A549 (cell line): ENCODE data around the gene AOAH. TPM values are rescaled to one million over a fixed set of nuclear protein-coding genes. Genes with fewer than 3 reads are reported as not detected.
A peak's percentile ranks its signal among the peaks of the same experiment; 100 is the strongest.

ENCODE experiments used
- ATAC-seq, 2 experiments: fragments of 200-7000 bp in 1 of 2; fragments of >200 bp in 1 of 2; cut with Nextera tagmentation in 1 of 2; cut with Tn5 transposase in 1 of 2; 3 replicates each; pipeline versions ENCODE4 v1.8.0 to v1.9.1; 2018 to 2020; ENCODE audit warnings: mild to moderate bottlenecking in 1 of 2, moderate library complexity in 1 of 2
- CTCF ChIA-PET: fragments of 300-600 bp; sonication (Branson Sonifier 250); formaldehyde crosslinking; extraction: SDS; loops from one replicate; lab custom pipeline; 2021; ENCODE audit warnings: antibody characterized with exemption, inconsistent platforms; lab: Yijun Ruan, JAX
- POLR2A ChIA-PET: fragments of 350-600 bp; formaldehyde crosslinking; extraction: SDS; loops from one replicate; lab custom pipeline; 2021; ENCODE audit warnings: antibody characterized with exemption, inconsistent platforms; lab: Yijun Ruan, JAX
- DNase-seq, 2 experiments: peaks; one replicate each; pipeline versions ENCODE4 v3.0.0 to v3.0.0-alpha.2; 2011 to 2016; ENCODE audit warnings: low read depth in 1 of 2, low spot score in 1 of 2
- FAIRE-seq: peaks from 2 replicates; lab custom pipeline; 2011; peaks lifted over from hg19 to GRCh38; lab: Jason Lieb, UNC
- H3K27ac ChIP-seq, 2 experiments: fragments of >200 bp; sonication (Bioruptor Twin); formaldehyde crosslinking; 3 replicates each; pipeline ENCODE4 v1.5.1; 2016 to 2017
- H3K4me1 ChIP-seq: fragments of >200 bp; sonication (Bioruptor Twin); formaldehyde crosslinking; 3 replicates; pipeline ENCODE4 v1.6.1; 2016
- H3K4me2 ChIP-seq: fragments of >200 bp; sonication (Bioruptor Twin); formaldehyde crosslinking; 3 replicates; pipeline ENCODE4 v1.6.1; 2016
- H3K4me3 ChIP-seq: fragments of >200 bp; sonication (Bioruptor Twin); formaldehyde crosslinking; 3 replicates; pipeline ENCODE4 v1.5.1; 2016
- H3K9me3 ChIP-seq: fragments of >200 bp; sonication (Bioruptor Twin); formaldehyde crosslinking; 3 replicates; pipeline ENCODE4 v1.6.1; 2016
- BCL3 ChIP-seq: fragments of >200 bp; sonication (Bioruptor Twin); formaldehyde crosslinking; IDR thresholded peaks from 3 replicates; pipeline ENCODE4 v1.6.1; 2016
- CBX8 ChIP-seq: fragments of 200-600 bp; sonication (generic); IDR thresholded peaks from 2 replicates; pipeline ENCODE4 v1.6.1; 2016
- CEBPB ChIP-seq, 2 experiments: fragments of >200 bp in 1 of 2; sonication (Bioruptor Twin) in 1 of 2; formaldehyde crosslinking in 1 of 2; IDR thresholded peaks; 2 replicates each; pipeline ENCODE4 v1.6.1; 2012 to 2016
- CHD4 ChIP-seq: fragments of 200-600 bp; sonication (generic); IDR thresholded peaks from 2 replicates; pipeline ENCODE4 v1.6.1; 2016; ENCODE audit warnings: antibody characterized with exemption, mild to moderate bottlenecking, borderline replicate concordance
- CTCF ChIP-seq: fragments of >200 bp; sonication (Bioruptor Twin); formaldehyde crosslinking; IDR thresholded peaks from 3 replicates; pipeline ENCODE4 v1.5.1; 2016
- EHMT2 ChIP-seq: fragments of 200-600 bp; sonication (generic); IDR thresholded peaks from 2 replicates; pipeline ENCODE4 v1.6.1; 2016; ENCODE audit warnings: antibody characterized with exemption, low read depth, mild to moderate bottlenecking, moderate library complexity
- ESRRA ChIP-seq: fragments of 150-350 bp; IDR thresholded peaks from 2 replicates; pipeline ENCODE4 v1.6.1; 2014; ENCODE audit warnings: mild to moderate bottlenecking, low read length, borderline replicate concordance
- FOSB ChIP-seq: fragments of 250-450 bp; sonication (Bioruptor Pico); IDR thresholded peaks from 2 replicates; pipeline ENCODE4 v1.5.0; 2020; ENCODE audit warnings: mild to moderate bottlenecking, moderate library complexity
- GATA3 ChIP-seq: IDR thresholded peaks from 2 replicates; pipeline ENCODE4 v1.6.1; 2012; ENCODE audit warnings: borderline replicate concordance
- HOXB5 ChIP-seq: fragments of 250-450 bp; sonication (Bioruptor Pico); IDR thresholded peaks from 2 replicates; pipeline ENCODE4 v1.5.0; 2020; ENCODE audit warnings: mild to moderate bottlenecking, moderate library complexity
- JUN ChIP-seq, 2 experiments: fragments of >200 bp; sonication (Bioruptor Twin); formaldehyde crosslinking; IDR thresholded peaks; 2 replicates in 1 of 2; 3 replicates in 1 of 2; pipeline ENCODE4 v1.6.1; 2016 to 2017
- KDM1A ChIP-seq: fragments of 200-600 bp; sonication (generic); IDR thresholded peaks from 2 replicates; pipeline ENCODE4 v1.6.1; 2016; ENCODE audit warnings: low read depth, mild to moderate bottlenecking
- MAX ChIP-seq: IDR thresholded peaks from 2 replicates; pipeline ENCODE4 v1.6.1; 2012
- MYC ChIP-seq: IDR thresholded peaks from 2 replicates; pipeline ENCODE4 v1.6.1; 2012; ENCODE audit warnings: mild to moderate bottlenecking, inconsistent platforms, low read length, improper control_type of control experiment, borderline replicate concordance
- NPAS2 ChIP-seq: fragments of 250-450 bp; sonication (Bioruptor Pico); IDR thresholded peaks from 2 replicates; pipeline ENCODE4 v1.8.0; 2022; ENCODE audit warnings: mild to moderate bottlenecking, moderate library complexity, borderline replicate concordance
- PBX3 ChIP-seq: IDR thresholded peaks from 2 replicates; pipeline ENCODE4 v1.6.1; 2012
- PHF8 ChIP-seq: fragments of 200-600 bp; sonication (generic); IDR thresholded peaks from 2 replicates; pipeline ENCODE4 v1.6.1; 2016; ENCODE audit warnings: low read depth, mild to moderate bottlenecking, antibody characterized with exemption, moderate library complexity, borderline replicate concordance
- POLR2AphosphoS2 ChIP-seq: conservative IDR thresholded peaks from 2 replicates; pipeline ENCODE4 v1.6.1; 2012; ENCODE audit warnings: low read length, improper control_type of control experiment, inconsistent platforms
- RAD21 ChIP-seq, 2 experiments: fragments of >200 bp in 1 of 2; sonication (Bioruptor Twin) in 1 of 2; formaldehyde crosslinking in 1 of 2; IDR thresholded peaks in 1 of 2; conservative IDR thresholded peaks in 1 of 2; 2 replicates in 1 of 2; 3 replicates in 1 of 2; pipeline ENCODE4 v1.6.1; 2012 to 2018; ENCODE audit warnings: inconsistent platforms in 1 of 2
- RCOR1 ChIP-seq: fragments of 150-350 bp; IDR thresholded peaks from 2 replicates; pipeline ENCODE4 v1.6.1; 2014; ENCODE audit warnings: antibody characterized with exemption, low read length, low read depth
- REST ChIP-seq: fragments of 200-600 bp; sonication (generic); IDR thresholded peaks from 2 replicates; pipeline ENCODE4 v1.6.1; 2016; ENCODE audit warnings: antibody characterized with exemption, mild to moderate bottlenecking, moderate library complexity
- RNF2 ChIP-seq: fragments of 200-600 bp; sonication (generic); IDR thresholded peaks from 2 replicates; pipeline ENCODE4 v1.6.1; 2016; ENCODE audit warnings: low read depth, mild to moderate bottlenecking, antibody characterized with exemption, moderate library complexity, borderline replicate concordance
- SMC3 ChIP-seq: fragments of >200 bp; sonication (Bioruptor Twin); formaldehyde crosslinking; IDR thresholded peaks from 3 replicates; pipeline ENCODE4 v1.6.1; 2018; ENCODE audit warnings: inconsistent platforms
- SREBF2 ChIP-seq: fragments of 450-650 bp; IDR thresholded peaks from 2 replicates; pipeline ENCODE4 v1.6.1; 2014; ENCODE audit warnings: mild to moderate bottlenecking, moderate library complexity
- TFCP2L1 ChIP-seq: fragments of 250-450 bp; sonication (Bioruptor Pico); IDR thresholded peaks from 2 replicates; pipeline ENCODE4 v1.5.0; 2021; ENCODE audit warnings: mild to moderate bottlenecking
- TP53 ChIP-seq: fragments of 250-450 bp; sonication (Bioruptor Pico); IDR thresholded peaks from 2 replicates; pipeline ENCODE4 v1.5.0; 2021; ENCODE audit warnings: mild to moderate bottlenecking, moderate library complexity
- ZSCAN20 ChIP-seq: fragments of 250-450 bp; sonication (Bioruptor Pico); IDR thresholded peaks from 2 replicates; pipeline ENCODE4 v1.8.0; 2022; ENCODE audit warnings: mild to moderate bottlenecking, moderate library complexity
- WGBS: methylation state at CpG from one replicate; pipeline ENCODE4 v1.1.6; 2017; ENCODE audit errors: missing lambda C conversion rate; 5-methylcytosine and 5-hydroxymethylcytosine counted together
- polyA plus RNA-seq, 4 experiments: library from polyadenylated mRNA; depleted of rRNA in 3 of 4; stranded (reverse); fragments of >200 nt; fragmentation: RNase III in 1 of 4; extraction: RNeasy Plus Mini Kit Qiagen cat#74134 plus additional on column Dnase treatment in 1 of 4; gene quantifications; 2 replicates in 3 of 4; 3 replicates in 1 of 4; pipeline ENCODE4 v1.2.3, GENCODE V29; 2011 to 2017

AOAH gene
- polyA plus RNA-seq, 2 of the 4 experiments (the other 2 are of a cell fraction), result 0.09 TPM; not detected in 1

DNA sequence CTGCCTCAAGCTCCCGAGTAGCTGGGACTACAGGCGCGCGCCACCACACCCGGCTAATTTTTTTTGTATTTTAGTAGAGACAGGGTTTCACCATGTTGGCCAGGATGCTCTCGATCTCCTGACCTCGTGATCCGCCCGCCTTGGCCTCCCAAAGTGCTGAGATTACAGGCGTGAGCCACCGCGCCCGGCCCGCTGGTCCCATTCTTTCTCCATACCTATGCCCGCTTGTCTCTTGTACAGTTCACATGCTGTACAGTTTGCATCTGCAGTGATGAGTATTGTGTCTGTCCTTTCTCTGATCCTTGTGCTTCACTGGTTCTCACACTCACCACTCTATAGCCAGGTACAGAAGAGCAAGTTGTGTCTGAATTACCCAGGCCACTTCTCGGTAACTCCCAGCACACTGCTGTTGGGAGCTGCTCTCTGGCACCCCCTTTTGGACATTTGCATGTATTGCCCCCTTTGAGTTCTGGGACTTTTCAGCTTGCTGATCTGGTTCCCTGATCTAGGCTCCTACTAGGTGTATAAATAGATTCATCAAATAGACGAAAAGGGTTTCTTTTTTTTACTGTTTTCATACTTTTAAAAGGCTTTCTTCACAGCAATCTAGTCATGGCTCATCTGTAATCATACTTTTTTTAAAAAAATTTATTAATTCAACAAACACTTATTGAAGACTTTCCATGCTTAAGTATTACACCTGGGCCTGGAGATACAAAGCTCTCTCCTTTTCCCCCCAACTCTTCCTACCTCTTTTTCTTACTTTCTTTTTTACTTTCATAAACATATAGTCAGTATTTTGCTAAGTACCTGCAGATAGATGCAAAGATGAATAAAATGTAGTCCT is 53.5 kb downstream of the AOAH start:
- Histone ChIP-seq H3K9me3 (no peaks in the 10 kb centered on the region), H3K4me3 (no peak overlapping the region), H3K4me1 (0 out of 3 replicates have a peak, but pooled peaks cover 6% of the 10 kb centered on the region), H3K27ac (no peak overlapping the region)
- FAIRE-seq, result no peak
- CTCF ChIA-PET, result interaction anchor here (0.6 to 8.3 kb wide), 51 partner anchors 9 to 531 kb away, joined by 3 to 261 read pairs (median 4); no protein-coding TSS in a partner anchor
- 73% methylated on average over 17 of the region's 17 CpGs for WGBS
- TF ChIP-seq MAX (no peak), PHF8 (no peak), FOSB (no peak), JUN (IDR thresholded peaks at IDR 0.05) (no peak), EHMT2 (no peak), PBX3 (no peak), RNF2 (no peak), CEBPB (IDR thresholded peaks at IDR 0.05) (no peak), RAD21 (conservative IDR thresholded peaks at IDR 0.05 in 1 of 2, IDR thresholded peaks at IDR 0.05 in 1 of 2) (peak; percentile 86 to 93), CHD4 (no peak), TFCP2L1 (CRISPR knock-in tag) (no peak), CBX8 (no peak), SMC3 (peak; percentile 92), ESRRA (no peak), RCOR1 (no peak), CTCF (peak; percentile 84), BCL3 (no peak), REST (no peak), SREBF2 (no peak), KDM1A (no peak), MYC (no peak), GATA3 (no peak), TP53 (CRISPR knock-in tag) (no peak), HOXB5 (CRISPR knock-in tag) (no peak), POLR2AphosphoS2 (no peak), ZSCAN20 (no peak), NPAS2 (CRISPR knock-in tag) (no peak)
- TF ChIP-seq, all 56 proteins: peak for 3
- H3K4me2 ChIP-seq, result no peak overlapping the region
- DNase-seq (peak; percentile 56 to 64), ATAC-seq (peak; percentile 88 to 96)
- POLR2A ChIA-PET, result no interaction called here
